Natural killer cell (primary cell): ENCODE results near the gene HSPG2. TPM values are rescaled to one million over a fixed set of nuclear protein-coding genes. Genes with fewer than 3 reads are reported as not detected.
"Not testable (repeated sequence)": the region's sequence is repeated elsewhere in the genome, so short reads cannot be mapped to it uniquely, and the experiment has no call there.

Experiments used
- ATAC-seq, 3 donors: fragments of 150-1000 bp in 2 of 3; fragments of 200-7000 bp in 1 of 3; cut with Tn5 transposase; 1 replicate in 1 of 3; 2 replicates in 2 of 3; pipeline ENCODE4 v1.10.0; 2021; ENCODE audit warnings: mild to moderate bottlenecking in 2 of 3, moderate library complexity in 2 of 3
- DNase-seq, 2 donors: peaks; one replicate each; pipeline versions ENCODE4 v3.0.0 to v3.0.0-alpha.2; 2013 to 2021; ENCODE audit warnings: mixed read lengths in 1 of 2
- H3K27ac ChIP-seq: one replicate; pipeline ENCODE4 v1.5.1; 2013; ENCODE audit warnings: mild to moderate bottlenecking, low read length
- H3K27me3 ChIP-seq: one replicate; pipeline ENCODE4 v1.6.1; 2013; ENCODE audit warnings: low read length; ENCODE audit not compliant: control insufficient read depth, insufficient read depth
- H3K36me3 ChIP-seq: one replicate; pipeline ENCODE4 v1.6.1; 2013; ENCODE audit warnings: low read length; ENCODE audit not compliant: control insufficient read depth, insufficient read depth
- H3K4me1 ChIP-seq: one replicate; pipeline ENCODE4 v1.6.1; 2013; ENCODE audit warnings: low read length; ENCODE audit not compliant: control insufficient read depth, insufficient read depth
- H3K4me3 ChIP-seq: one replicate; pipeline ENCODE4 v1.5.1; 2013; ENCODE audit warnings: low read length
- H3K9me3 ChIP-seq: one replicate; pipeline ENCODE4 v1.6.1; 2013; ENCODE audit warnings: low read length; ENCODE audit not compliant: control insufficient read depth, insufficient read depth
- H3K27ac Mint-ChIP-seq, 2 donors: one replicate each; pipeline ENCODE4 v1.8.0; 2022; ENCODE audit warnings: mild to moderate bottlenecking in 2 of 2, mixed read lengths in 2 of 2, moderate library complexity in 1 of 2
- H3K27me3 Mint-ChIP-seq, 2 donors: one replicate each; pipeline ENCODE4 v1.8.0; 2022; ENCODE audit warnings: low read depth in 2 of 2, mixed read lengths in 2 of 2
- H3K36me3 Mint-ChIP-seq: one replicate; pipeline ENCODE4 v1.8.0; 2022; ENCODE audit warnings: mixed read lengths
- H3K4me1 Mint-ChIP-seq, 2 donors: one replicate each; pipeline ENCODE4 v1.8.0; 2022; ENCODE audit warnings: mixed read lengths in 2 of 2
- H3K4me3 Mint-ChIP-seq: one replicate; pipeline ENCODE4 v1.8.0; 2022; ENCODE audit warnings: mild to moderate bottlenecking, moderate library complexity, mixed read lengths
- H3K9me3 Mint-ChIP-seq, 2 donors: one replicate each; pipeline ENCODE4 v1.8.0; 2022; ENCODE audit warnings: mixed read lengths in 2 of 2
- WGBS: methylation state at CpG from one replicate; pipeline ENCODE4 v1.1.7; 2013; ENCODE audit warnings: missing lambda C conversion rate; ENCODE audit not compliant: insufficient coverage; 5-methylcytosine and 5-hydroxymethylcytosine counted together
- intact Hi-C: fragments of 100-400 bp; cut with micrococcal nuclease; formaldehyde crosslinking; loops from one replicate; pipeline ENCODE4 v1.14.2; 2022
- total RNA-seq, 4 donors: library from RNA; stranded (reverse); fragments of 120-200 nt in 1 of 4; gene quantifications; one replicate each; pipeline versions ENCODE4 v1.2.3 to v1.2.4, GENCODE V29; 2013 to 2022
- TF ChIP-seq, protein P1 (sequence below): fragments of 200-600 bp; IDR thresholded peaks from one replicate; pipeline ENCODE4 v1.8.0; 2022; ENCODE audit warnings: antibody characterized with exemption

HSPG2 gene
- total RNA-seq, 3 donors from 2014 or later (not counting 1 experiment from before 2014, with no cell fraction given) = 0.54 to 0.93 (median 0.90) TPM

GRCh38 chr1:21950734-21951133, 13.6 kb upstream of the HSPG2 start:
- Mint-ChIP-seq H3K4me3 (no peak overlapping the region), H3K9me3 (no peaks in the 10 kb centered on the region), H3K4me1 (no peaks in the 10 kb centered on the region), H3K27me3 (no peaks in the 10 kb centered on the region), H3K36me3 (no peaks in the 10 kb centered on the region), H3K27ac (no peak overlapping the region)
- WGBS = 92% methylated on average over 7 of the region's 7 CpGs
- Histone ChIP-seq H3K4me1 (no peaks in the 10 kb centered on the region), H3K27ac (no peak overlapping the region), H3K36me3 (no peaks in the 10 kb centered on the region), H3K9me3 (no peaks in the 10 kb centered on the region), H3K27me3 (no peaks in the 10 kb centered on the region), H3K4me3 (no peak overlapping the region)
- ATAC-seq (no peak), DNase-seq (no peak)
- TF ChIP-seq, protein P1, sequence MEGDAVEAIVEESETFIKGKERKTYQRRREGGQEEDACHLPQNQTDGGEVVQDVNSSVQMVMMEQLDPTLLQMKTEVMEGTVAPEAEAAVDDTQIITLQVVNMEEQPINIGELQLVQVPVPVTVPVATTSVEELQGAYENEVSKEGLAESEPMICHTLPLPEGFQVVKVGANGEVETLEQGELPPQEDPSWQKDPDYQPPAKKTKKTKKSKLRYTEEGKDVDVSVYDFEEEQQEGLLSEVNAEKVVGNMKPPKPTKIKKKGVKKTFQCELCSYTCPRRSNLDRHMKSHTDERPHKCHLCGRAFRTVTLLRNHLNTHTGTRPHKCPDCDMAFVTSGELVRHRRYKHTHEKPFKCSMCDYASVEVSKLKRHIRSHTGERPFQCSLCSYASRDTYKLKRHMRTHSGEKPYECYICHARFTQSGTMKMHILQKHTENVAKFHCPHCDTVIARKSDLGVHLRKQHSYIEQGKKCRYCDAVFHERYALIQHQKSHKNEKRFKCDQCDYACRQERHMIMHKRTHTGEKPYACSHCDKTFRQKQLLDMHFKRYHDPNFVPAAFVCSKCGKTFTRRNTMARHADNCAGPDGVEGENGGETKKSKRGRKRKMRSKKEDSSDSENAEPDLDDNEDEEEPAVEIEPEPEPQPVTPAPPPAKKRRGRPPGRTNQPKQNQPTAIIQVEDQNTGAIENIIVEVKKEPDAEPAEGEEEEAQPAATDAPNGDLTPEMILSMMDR = no peak
- intact Hi-C loops = no loop called here

DNA sequence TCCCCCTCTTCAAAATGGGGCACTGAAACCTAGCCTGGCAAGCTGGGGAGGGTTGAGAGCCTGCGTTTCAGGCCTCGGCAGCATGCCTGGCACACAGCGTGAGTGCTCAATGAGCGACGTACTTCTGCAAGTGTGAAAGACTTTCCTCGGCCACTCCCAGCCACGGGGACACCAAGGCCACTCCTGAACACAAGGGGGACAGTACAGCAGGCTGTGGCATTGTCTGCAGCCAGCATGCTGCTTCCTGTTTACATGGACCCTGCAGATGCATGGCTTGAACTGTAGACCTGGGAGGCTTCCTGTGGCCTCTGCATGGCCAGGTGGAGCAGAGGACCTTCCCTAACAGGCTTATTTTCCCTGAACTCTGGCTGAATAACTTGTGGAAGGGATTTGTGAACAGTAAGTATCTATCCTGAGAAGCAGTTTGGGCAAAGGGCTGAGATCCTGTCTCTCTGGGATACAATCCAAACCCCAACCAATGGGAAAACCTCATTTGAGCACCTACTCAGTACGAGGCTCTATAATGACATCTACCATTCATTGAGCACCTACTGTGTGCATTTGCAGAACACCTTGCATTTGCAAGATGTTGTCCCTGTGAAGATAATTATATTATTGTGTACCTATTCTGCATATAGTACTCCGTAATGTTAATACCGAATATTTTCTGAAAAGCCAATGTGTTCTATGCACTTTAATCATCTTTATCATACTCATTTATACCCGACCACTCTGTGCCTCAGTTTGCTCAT, 9.9 kb upstream of the HSPG2 start:
- intact Hi-C loops = loop anchor here (10.0 kb wide), 1 partner anchor 62 kb away; no protein-coding TSS in a partner anchor
- H3K27me3 Mint-ChIP-seq = no peaks in the 10 kb centered on the region
- no peak overlapping the region for H3K27ac Mint-ChIP-seq
- H3K4me3 Mint-ChIP-seq = no peak overlapping the region
- Histone ChIP-seq H3K4me1 (no peaks in the 10 kb centered on the region), H3K27ac (no peak overlapping the region), H3K9me3 (no peaks in the 10 kb centered on the region), H3K4me3 (no peak overlapping the region), H3K36me3 (no peaks in the 10 kb centered on the region), H3K27me3 (no peaks in the 10 kb centered on the region)
- no peaks in the 10 kb centered on the region for H3K9me3 Mint-ChIP-seq
- no peaks in the 10 kb centered on the region for H3K4me1 Mint-ChIP-seq
- H3K36me3 Mint-ChIP-seq = no peaks in the 10 kb centered on the region
- 81% methylated on average over 11 of the region's 11 CpGs for WGBS
- DNase-seq = no peak
- TF ChIP-seq, protein P1 = no peak
- ATAC-seq = no peak

- DNase-seq = no peak
- intact Hi-C loops = loop anchor here (10.0 kb wide), 1 partner anchor 60 kb away; no protein-coding TSS in a partner anchor
Observed at GRCh38 chr1:21944733-21945073, 7.6 kb upstream of the HSPG2 start.

DNA sequence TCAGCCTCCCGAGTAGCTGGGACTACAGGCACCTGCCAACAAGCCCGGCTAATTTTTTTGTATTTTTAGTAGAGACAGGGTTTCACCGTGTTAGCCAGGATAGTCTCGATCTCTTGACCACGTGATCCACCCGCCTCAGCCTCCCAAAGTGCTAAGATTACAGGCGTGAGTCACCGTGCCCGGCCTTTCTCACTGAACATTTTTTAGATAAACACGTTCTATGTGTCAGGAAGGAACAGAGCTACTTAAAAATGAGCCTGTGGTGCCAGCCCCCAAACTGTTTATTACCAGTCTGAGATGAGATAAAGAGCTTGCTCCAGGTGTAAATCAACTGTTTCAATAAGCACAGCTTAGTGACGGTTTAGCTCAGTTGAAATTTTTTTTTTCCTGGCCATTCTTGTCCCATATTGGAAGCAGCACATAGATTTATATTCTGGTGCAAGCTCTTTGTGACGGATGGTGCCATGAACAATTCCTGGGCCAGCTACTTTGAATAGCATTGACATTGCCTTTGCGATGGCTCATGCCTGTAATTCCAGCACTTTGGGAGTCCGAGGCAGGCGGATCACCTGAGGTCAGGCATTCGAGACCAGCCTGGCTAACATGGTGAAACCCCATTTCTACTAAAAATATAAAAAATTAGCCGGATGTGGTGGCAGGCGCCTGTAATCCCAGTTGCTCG, 6.0 kb upstream of the HSPG2 start:
- not testable (repeated sequence) for H3K27me3 Mint-ChIP-seq, H3K27ac ChIP-seq, H3K27me3 ChIP-seq, H3K36me3 ChIP-seq, H3K36me3 Mint-ChIP-seq, H3K4me1 ChIP-seq, DNase-seq, H3K9me3 ChIP-seq, ATAC-seq, H3K27ac Mint-ChIP-seq, H3K4me1 Mint-ChIP-seq, H3K4me3 Mint-ChIP-seq, H3K9me3 Mint-ChIP-seq, H3K4me3 ChIP-seq
- intact Hi-C loops = loop anchor here (10.0 kb wide), 1 partner anchor 58 kb away; no protein-coding TSS in a partner anchor
- 87% methylated on average over 19 of the region's 19 CpGs for WGBS

More at GRCh38 chr1:21944733-21945073, 7.6 kb upstream of the HSPG2 start:
- Histone ChIP-seq H3K9me3 (no peaks in the 10 kb centered on the region), H3K4me3 (no peak overlapping the region), H3K27me3 (no peaks in the 10 kb centered on the region), H3K27ac (no peak overlapping the region), H3K36me3 (no peaks in the 10 kb centered on the region), H3K4me1 (no peaks in the 10 kb centered on the region)
- no peaks in the 10 kb centered on the region for H3K4me1 Mint-ChIP-seq
- no peak overlapping the region for H3K4me3 Mint-ChIP-seq
- H3K36me3 Mint-ChIP-seq = no peaks in the 10 kb centered on the region
- peaks cover 0 to 3% of the 10 kb centered on the region in 2 donors for H3K27me3 Mint-ChIP-seq
- 50% methylated on average over 3 of the region's 3 CpGs for WGBS
- no peak overlapping the region for H3K27ac Mint-ChIP-seq
- TF ChIP-seq, protein P1 = no peak
- no peaks in the 10 kb centered on the region for H3K9me3 Mint-ChIP-seq
- no peak for ATAC-seq
